Measurements from ENCODE around the gene GABPA. TPM values are rescaled to one million over a fixed set of nuclear protein-coding genes. Genes with fewer than 3 reads are reported as not detected.

GABPA gene
- total RNA-seq, 2 experiments from 2014 or later = 18.7 to 25.3 TPM

DNA sequence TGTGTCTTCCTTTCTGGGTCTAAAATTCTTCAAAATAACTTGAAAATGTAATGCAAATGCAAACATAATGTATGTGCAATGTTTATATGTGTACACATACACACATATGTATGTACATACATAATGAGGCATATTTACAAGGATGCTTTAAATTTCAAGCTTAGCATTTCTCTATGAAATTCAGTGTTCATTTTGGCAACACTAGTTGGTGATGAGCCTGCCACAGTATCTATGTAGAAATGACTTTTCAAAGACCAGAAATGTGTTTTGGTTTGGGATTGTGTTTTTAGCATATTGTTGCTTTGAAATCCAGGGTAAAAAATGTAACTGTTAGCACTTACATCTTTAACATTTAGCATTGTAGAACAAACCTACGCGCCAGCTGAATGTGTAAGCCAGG, 10.1 kb downstream of the GABPA start:
- ChIA-PET POLR2A (interaction anchor here (1.1 kb wide), 1 partner anchor 11 kb away, joined by 8 read pairs; the partner anchor contains the start of gene ATP5PF), CTCF (interaction anchor here (3.1 kb wide), 1 partner anchor 56 kb away, joined by 12 read pairs; no protein-coding TSS in a partner anchor)
- no peak for DNase-seq
- no peak overlapping the region for H3K27ac Mint-ChIP-seq
- H3K4me1 Mint-ChIP-seq = peaks cover 4% of the 10 kb centered on the region
- no peak for ATAC-seq
- no peaks in the 10 kb centered on the region for H3K27me3 Mint-ChIP-seq
- intact Hi-C loops (cut with DNase I, micrococcal nuclease) = loop anchor here in 1 of 2 experiments (1.0 kb wide), 1 partner anchor 9 kb away; no protein-coding TSS in a partner anchor
- H3K9me3 Mint-ChIP-seq (ENCODE audit: low read depth) = no peaks in the 10 kb centered on the region
- peaks cover 15% of the 10 kb centered on the region for H3K36me3 Mint-ChIP-seq (ENCODE audit: low read depth)
- H3K4me3 Mint-ChIP-seq = no peak overlapping the region

DNA sequence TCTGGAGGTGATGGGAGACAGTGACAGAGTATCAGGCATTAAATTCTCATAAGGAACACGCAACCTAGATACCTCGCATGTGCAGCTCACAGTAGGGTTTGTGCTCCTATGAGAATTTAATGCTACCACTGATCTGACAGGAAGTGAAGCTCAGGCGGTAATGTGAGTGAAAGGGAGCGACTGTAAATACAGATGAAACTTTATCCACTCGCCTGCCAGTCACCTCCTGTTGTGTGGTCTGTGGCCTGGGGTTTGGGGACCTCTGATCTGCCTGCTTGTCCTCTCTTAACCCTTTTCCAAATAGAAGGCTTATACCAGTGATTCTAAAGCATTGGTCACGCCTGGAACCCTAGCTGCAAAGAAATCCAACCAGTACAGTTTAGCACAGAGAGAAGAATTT, 15.3 kb downstream of the GABPA start:
- Mint-ChIP-seq H3K27me3 (no peaks in the 10 kb centered on the region), H3K36me3 (ENCODE audit: low read depth) (peaks cover 32% of the 10 kb centered on the region), H3K27ac (peak overlapping the region; percentile 76), H3K4me3 (no peak overlapping the region), H3K9me3 (ENCODE audit: low read depth) (no peaks in the 10 kb centered on the region), H3K4me1 (peaks cover 6% of the 10 kb centered on the region)
- ChIA-PET POLR2A (interaction anchor here (0.6 kb wide), 1 partner anchor 44 kb away, joined by 3 read pairs; no protein-coding TSS in a partner anchor), CTCF (interaction anchor here (1.0 to 1.6 kb wide), 3 partner anchors 9 to 142 kb away, joined by 4 to 6 read pairs (median 4); partner anchors contain the start of genes ATP5PF and GABPA)
- DNase-seq (peak; percentile 18), ATAC-seq (peak; percentile 39)
- intact Hi-C loops (cut with DNase I, micrococcal nuclease) = no loop called here

DNA sequence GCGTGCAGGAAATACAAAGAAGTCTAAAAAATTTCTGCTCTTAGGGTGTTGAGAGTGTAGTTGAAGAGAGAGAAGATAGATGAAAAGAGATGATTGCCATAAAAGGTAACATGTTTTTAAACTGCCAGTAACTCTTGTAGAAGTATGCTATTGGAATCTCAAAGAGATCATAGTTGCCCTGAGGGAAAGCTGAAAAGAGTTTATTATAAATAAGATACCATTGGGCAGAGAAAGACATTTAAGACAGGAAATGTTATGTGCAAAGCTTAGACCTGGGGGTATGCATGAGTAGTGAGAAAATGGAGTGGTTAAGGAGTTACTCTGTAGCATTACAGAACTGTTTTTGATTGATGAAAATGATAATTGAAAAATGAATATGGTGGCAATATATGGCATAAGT, 17.6 kb downstream of the GABPA start:
- H3K4me3 Mint-ChIP-seq = no peak overlapping the region
- ATAC-seq = no peak
- ChIA-PET CTCF (interaction anchor here (1.3 kb wide), 1 partner anchor 141 kb away, joined by 5 read pairs; no protein-coding TSS in a partner anchor), POLR2A (no interaction called here)
- H3K27me3 Mint-ChIP-seq = no peaks in the 10 kb centered on the region
- H3K4me1 Mint-ChIP-seq = peaks cover 15% of the 10 kb centered on the region
- H3K36me3 Mint-ChIP-seq (ENCODE audit: low read depth) = peaks cover 36% of the 10 kb centered on the region
- intact Hi-C loops (cut with DNase I, micrococcal nuclease) = no loop called here
- H3K27ac Mint-ChIP-seq = no peak overlapping the region
- no peaks in the 10 kb centered on the region for H3K9me3 Mint-ChIP-seq (ENCODE audit: low read depth)
- no peak for DNase-seq

DNA sequence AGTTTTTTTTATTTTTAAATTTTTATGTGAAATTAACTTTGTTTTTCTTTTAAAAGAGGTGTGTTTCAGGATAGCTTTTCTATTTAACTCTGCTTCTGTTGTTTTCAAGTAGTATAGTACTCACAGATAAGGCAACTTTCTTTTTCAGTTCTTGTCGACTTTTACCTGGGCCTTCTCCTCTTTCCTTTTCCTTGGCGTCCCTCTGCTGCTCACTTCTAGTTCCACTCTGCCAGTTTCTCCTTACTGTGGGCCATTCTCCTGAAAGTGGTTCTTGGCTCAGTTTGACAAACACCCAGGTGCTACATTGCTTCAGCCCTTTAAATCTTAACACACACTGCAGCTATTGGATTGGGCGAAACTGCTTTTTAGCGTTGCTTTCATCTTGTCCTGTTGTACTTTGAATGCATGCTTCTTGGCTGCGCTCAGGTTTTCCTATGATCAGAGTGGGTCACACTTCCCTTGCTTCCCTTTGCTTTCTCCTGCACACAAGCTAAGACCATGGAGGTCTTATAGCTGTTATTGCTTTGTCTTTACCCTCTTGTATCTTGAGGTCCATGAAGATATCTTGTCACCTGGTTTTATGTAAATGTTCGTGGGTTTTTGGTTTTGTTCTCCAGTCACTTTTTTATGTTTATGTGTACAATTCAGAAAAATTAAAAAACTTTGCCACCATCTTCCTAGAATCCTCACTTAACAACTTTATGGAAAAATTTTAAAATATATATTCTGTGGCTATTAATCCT, 21.6 kb downstream of the GABPA start:
- Mint-ChIP-seq H3K9me3 (ENCODE audit: low read depth) (no peaks in the 10 kb centered on the region), H3K4me3 (no peak overlapping the region), H3K27me3 (no peaks in the 10 kb centered on the region), H3K36me3 (ENCODE audit: low read depth) (peaks cover 55% of the 10 kb centered on the region), H3K27ac (peak overlapping the region; percentile 14), H3K4me1 (peaks cover 26% of the 10 kb centered on the region)
- no peak for DNase-seq
- intact Hi-C loops (cut with DNase I, micrococcal nuclease) = no loop called here
- ATAC-seq = no peak
- ChIA-PET CTCF (interaction anchor here (0.7 to 0.8 kb wide), 2 partner anchors 7 to 864 kb away, joined by 3 read pairs; no protein-coding TSS in a partner anchor), POLR2A (no interaction called here)

DNA sequence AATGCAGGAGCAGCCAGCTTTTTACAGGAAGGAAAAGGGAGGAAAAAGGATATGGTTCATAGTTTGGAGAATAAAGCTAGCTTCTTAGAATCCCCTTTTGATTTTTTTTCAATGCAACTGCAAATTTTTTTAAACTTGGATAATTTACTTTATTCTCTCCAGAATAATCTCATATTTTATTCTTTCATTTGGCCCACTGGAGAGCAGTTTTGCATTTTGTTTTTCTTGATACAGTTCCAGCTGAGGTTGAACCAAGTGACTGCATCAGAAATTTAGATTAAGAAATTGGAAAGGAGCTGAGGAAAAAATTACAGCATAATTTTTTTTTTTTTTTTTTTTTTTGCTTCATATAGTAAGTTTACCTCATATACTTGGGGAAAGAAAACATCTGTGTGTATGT, 22.8 kb downstream of the GABPA start:
- Mint-ChIP-seq H3K4me1 (peaks cover 26% of the 10 kb centered on the region), H3K27ac (no peak overlapping the region), H3K9me3 (ENCODE audit: low read depth) (no peaks in the 10 kb centered on the region), H3K4me3 (no peak overlapping the region), H3K36me3 (ENCODE audit: low read depth) (peaks cover 52% of the 10 kb centered on the region), H3K27me3 (no peaks in the 10 kb centered on the region)
- ChIA-PET POLR2A (no interaction called here), CTCF (interaction anchor here (0.6 to 2.0 kb wide), 3 partner anchors 8 to 149 kb away, joined by 3 to 5 read pairs (median 3); no protein-coding TSS in a partner anchor)
- DNase-seq = no peak
- ATAC-seq = no peak
- intact Hi-C loops (cut with DNase I, micrococcal nuclease) = no loop called here

DNA sequence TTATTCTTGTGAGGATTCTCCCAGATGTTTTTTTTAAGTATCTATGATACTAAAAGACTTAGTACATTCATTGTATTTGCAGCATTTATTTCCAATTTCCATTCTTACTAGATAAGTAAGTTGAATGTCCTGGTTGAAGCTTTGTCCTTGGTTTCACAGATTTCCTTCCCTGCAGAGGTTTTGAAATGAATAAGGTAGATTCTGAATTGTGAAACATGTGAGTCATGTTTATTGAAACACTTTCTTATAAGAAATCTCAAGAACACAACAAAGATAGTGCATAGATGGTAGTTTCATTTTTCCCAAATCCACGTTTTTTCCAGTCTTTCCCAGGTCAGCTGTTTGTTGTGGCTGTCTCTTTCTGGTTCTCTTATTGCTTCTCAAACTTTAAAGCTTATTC, 24.8 kb downstream of the GABPA start:
- H3K27ac Mint-ChIP-seq = peak overlapping the region; percentile 63
- POLR2A ChIA-PET = interaction anchor here (0.6 kb wide), 1 partner anchor 11 kb away, joined by 3 read pairs; no protein-coding TSS in a partner anchor
- H3K27me3 Mint-ChIP-seq = no peaks in the 10 kb centered on the region
- no peak overlapping the region for H3K4me3 Mint-ChIP-seq
- H3K4me1 Mint-ChIP-seq = peaks cover 26% of the 10 kb centered on the region
- H3K36me3 Mint-ChIP-seq (ENCODE audit: low read depth) = peaks cover 54% of the 10 kb centered on the region
- DNase-seq (no peak), ATAC-seq (peak; percentile 44)
- no peaks in the 10 kb centered on the region for H3K9me3 Mint-ChIP-seq (ENCODE audit: low read depth)
- intact Hi-C loops (cut with DNase I, micrococcal nuclease) = no loop called here
- CTCF ChIA-PET = interaction anchor here (0.8 to 2.0 kb wide), 7 partner anchors 9 to 497 kb away, joined by 3 to 5 read pairs (median 4); no protein-coding TSS in a partner anchor

DNA sequence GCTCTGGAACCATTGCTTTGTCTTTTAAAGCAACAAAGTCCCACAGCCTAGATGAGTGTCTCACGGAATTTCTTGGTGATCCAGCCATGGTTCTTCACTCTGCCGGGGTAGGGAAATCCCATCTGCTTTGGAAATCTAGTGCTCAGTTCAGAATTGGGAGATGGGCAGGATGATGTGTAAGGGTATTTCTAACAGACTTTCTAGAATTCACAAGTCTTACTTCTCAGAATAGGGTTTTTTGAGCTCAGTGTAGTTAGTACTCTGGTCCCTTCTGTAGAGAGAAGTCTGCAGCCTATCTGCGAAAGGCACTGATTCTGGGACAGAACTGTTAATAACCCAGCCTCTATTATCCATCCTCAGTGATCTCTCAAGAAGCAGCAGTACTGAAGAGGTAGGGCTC, 25.3 kb downstream of the GABPA start:
- H3K36me3 Mint-ChIP-seq (ENCODE audit: low read depth) = peaks cover 54% of the 10 kb centered on the region

DNA sequence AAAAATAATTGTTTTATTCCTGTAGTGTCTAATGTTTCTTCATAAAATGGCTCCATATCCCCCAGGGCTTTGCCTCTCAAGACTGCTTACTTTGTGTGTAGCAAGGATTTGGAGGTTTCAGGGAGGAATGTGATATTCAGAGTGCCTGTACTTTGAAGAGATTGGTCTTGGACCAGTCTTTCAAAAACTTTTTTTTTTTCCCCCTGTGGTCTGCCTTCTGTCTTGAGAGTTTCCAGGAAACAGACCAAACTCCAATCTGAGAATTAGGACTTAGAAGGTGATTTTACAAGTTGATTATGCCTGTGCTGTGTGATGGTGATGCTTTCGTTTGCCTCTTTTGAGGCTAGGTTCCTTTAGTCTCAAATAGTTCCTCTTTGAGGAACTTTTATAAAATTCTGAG, 25.9 kb downstream of the GABPA start:
- DNase-seq (no peak), ATAC-seq (no peak)
- H3K4me3 Mint-ChIP-seq = no peak overlapping the region
- intact Hi-C loops (cut with DNase I, micrococcal nuclease) = no loop called here
- no peaks in the 10 kb centered on the region for H3K9me3 Mint-ChIP-seq (ENCODE audit: low read depth)
- no peaks in the 10 kb centered on the region for H3K27me3 Mint-ChIP-seq
- H3K36me3 Mint-ChIP-seq (ENCODE audit: low read depth) = peaks cover 49% of the 10 kb centered on the region
- no peak overlapping the region for H3K27ac Mint-ChIP-seq
- ChIA-PET CTCF (no interaction called here), POLR2A (no interaction called here)
- H3K4me1 Mint-ChIP-seq = peaks cover 23% of the 10 kb centered on the region

More for the DNA sequence above, 25.3 kb downstream of the GABPA start:
- DNase-seq = no peak
- ChIA-PET POLR2A (no interaction called here), CTCF (interaction anchor here (0.8 to 1.2 kb wide), 4 partner anchors 8 to 498 kb away, joined by 3 to 4 read pairs (median 4); no protein-coding TSS in a partner anchor)
- peak; percentile 23 for ATAC-seq
- Mint-ChIP-seq H3K9me3 (ENCODE audit: low read depth) (no peaks in the 10 kb centered on the region), H3K4me1 (peaks cover 26% of the 10 kb centered on the region), H3K4me3 (no peak overlapping the region), H3K27me3 (no peaks in the 10 kb centered on the region), H3K27ac (peak overlapping the region; percentile 63)
- intact Hi-C loops (cut with DNase I, micrococcal nuclease) = no loop called here

DNA sequence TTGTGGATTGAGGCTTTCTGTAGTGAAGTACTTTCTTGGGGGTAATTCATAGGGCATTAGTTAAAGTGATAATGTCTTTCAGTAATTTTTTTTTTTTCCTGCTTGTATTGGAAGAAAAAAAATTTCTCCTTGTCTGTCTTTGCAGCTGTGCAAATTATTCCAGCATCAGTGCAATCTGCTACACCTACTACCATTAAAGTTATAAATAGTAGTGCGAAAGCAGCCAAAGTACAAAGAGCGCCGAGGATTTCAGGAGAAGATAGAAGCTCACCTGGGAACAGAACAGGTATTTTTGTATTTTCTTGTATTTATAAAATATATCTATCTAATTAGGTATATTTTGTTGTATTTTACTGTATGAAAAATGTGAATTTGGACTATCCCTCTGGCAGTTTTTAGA, 29.3 kb downstream of the GABPA start:
- Mint-ChIP-seq H3K27me3 (no peaks in the 10 kb centered on the region), H3K36me3 (ENCODE audit: low read depth) (peaks cover 50% of the 10 kb centered on the region), H3K4me1 (peaks cover 13% of the 10 kb centered on the region), H3K4me3 (no peak overlapping the region), H3K27ac (no peak overlapping the region), H3K9me3 (ENCODE audit: low read depth) (no peaks in the 10 kb centered on the region)
- POLR2A ChIA-PET = no interaction called here
- ATAC-seq (no peak), DNase-seq (no peak)
- intact Hi-C loops (cut with DNase I, micrococcal nuclease) = no loop called here
- CTCF ChIA-PET = interaction anchor here (1.2 kb wide), 1 partner anchor 37 kb away, joined by 3 read pairs; no protein-coding TSS in a partner anchor

DNA sequence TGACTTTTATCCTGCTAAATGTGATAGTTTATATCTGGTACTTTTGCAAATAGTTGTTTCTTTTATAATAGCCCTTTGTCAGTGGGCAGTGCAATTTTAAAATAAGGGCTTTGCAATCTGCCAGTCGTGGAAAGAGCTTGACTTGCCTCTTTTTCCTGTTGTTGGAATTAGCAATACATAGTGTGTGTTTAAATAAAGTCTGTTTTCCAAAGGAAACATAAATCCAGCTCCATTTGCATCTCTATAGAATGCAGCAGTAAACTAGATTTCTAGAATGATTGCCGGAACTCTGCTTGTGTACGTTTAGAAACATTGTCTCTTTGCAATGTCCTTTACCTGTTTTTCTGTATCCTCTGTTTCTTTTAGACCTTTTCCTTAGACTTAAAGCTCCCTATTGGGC, 33.1 kb downstream of the GABPA start:
- H3K9me3 Mint-ChIP-seq (ENCODE audit: low read depth) = no peaks in the 10 kb centered on the region

DNA sequence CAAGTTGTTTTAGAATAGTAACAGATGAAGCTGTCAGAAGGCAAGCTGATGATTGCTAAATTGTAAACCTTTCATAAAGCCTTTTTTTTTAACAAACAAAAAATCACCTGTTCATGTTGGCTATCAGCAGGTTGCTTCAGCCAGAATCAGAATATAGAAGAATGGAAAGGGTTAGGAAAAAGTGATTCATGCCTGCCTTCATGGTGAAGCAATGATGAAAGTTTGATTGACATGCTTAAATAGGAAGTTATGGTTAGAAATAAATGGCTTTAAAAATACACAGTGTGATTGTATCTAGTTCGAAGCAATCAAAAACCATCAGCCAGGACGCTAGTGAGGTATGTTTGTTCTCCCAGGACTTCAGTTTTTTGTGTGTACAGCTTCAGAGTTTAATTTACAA, 37.9 kb downstream of the GABPA start:
- intact Hi-C loops (cut with DNase I, micrococcal nuclease) = no loop called here

More for the DNA sequence above, 33.1 kb downstream of the GABPA start:
- Mint-ChIP-seq H3K4me1 (peaks cover 5% of the 10 kb centered on the region), H3K4me3 (no peak overlapping the region), H3K36me3 (ENCODE audit: low read depth) (peaks cover 30% of the 10 kb centered on the region), H3K27me3 (no peaks in the 10 kb centered on the region), H3K27ac (no peak overlapping the region)
- DNase-seq (no peak), ATAC-seq (no peak)
- ChIA-PET CTCF (interaction anchor here (0.7 to 1.9 kb wide), 6 partner anchors 8 to 160 kb away, joined by 3 to 7 read pairs (median 4); no protein-coding TSS in a partner anchor), POLR2A (no interaction called here)
- intact Hi-C loops (cut with DNase I, micrococcal nuclease) = no loop called here

More for the DNA sequence above, 37.9 kb downstream of the GABPA start:
- Mint-ChIP-seq H3K27me3 (no peaks in the 10 kb centered on the region), H3K9me3 (ENCODE audit: low read depth) (no peaks in the 10 kb centered on the region), H3K4me1 (peaks cover 7% of the 10 kb centered on the region), H3K36me3 (ENCODE audit: low read depth) (peaks cover 6% of the 10 kb centered on the region), H3K4me3 (no peak overlapping the region), H3K27ac (peak overlapping the region; percentile 47)
- CTCF ChIA-PET = no interaction called here
- POLR2A ChIA-PET = no interaction called here
- ATAC-seq = peak; percentile 19
- no peak for DNase-seq

All from activated CD4-positive, alpha-beta T cell treated with anti-CD3 and anti-CD28 coated beads for 36 hours (primary cell).